Measurements from ENCODE around the gene TMEM179. TPM values are rescaled to one million over a fixed set of nuclear protein-coding genes. Genes with fewer than 3 reads are reported as not detected.
"Not testable (repeated sequence)": the region's sequence is repeated elsewhere in the genome, so short reads cannot be mapped to it uniquely, and the experiment has no call there.

Gene TMEM179
- total RNA-seq, 2 experiments from 2014 or later = 0.17 to 0.21 TPM

- no peak for DNase-seq
- Mint-ChIP-seq H3K27me3 (ENCODE audit: low read depth) (no peaks in the 10 kb centered on the region), H3K4me1 (ENCODE audit: low read depth) (no peaks in the 10 kb centered on the region), H3K27ac (no peak overlapping the region), H3K9me3 (no peaks in the 10 kb centered on the region), H3K4me3 (no peak overlapping the region), H3K36me3 (ENCODE audit: low read depth) (no peaks in the 10 kb centered on the region)
- intact Hi-C loops (cut with micrococcal nuclease) = no loop called here
- CTCF ChIA-PET = no interaction called here
Observed at GRCh38 chr14:104586832-104587620, 17.5 kb downstream of the TMEM179 start.

- no peaks in the 10 kb centered on the region for H3K4me1 Mint-ChIP-seq (ENCODE audit: low read depth)
- CTCF ChIA-PET = no interaction called here
- intact Hi-C loops (cut with micrococcal nuclease) = no loop called here
- no peak overlapping the region for H3K4me3 Mint-ChIP-seq
- DNase-seq = no peak
- no peaks in the 10 kb centered on the region for H3K36me3 Mint-ChIP-seq (ENCODE audit: low read depth)
- no peaks in the 10 kb centered on the region for H3K9me3 Mint-ChIP-seq
- H3K27ac Mint-ChIP-seq = no peak overlapping the region
- H3K27me3 Mint-ChIP-seq (ENCODE audit: low read depth) = no peaks in the 10 kb centered on the region
Observed at GRCh38 chr14:104585966-104586697, 18.4 kb downstream of the TMEM179 start.

GRCh38 chr14:104584557-104584956 lies 20.0 kb downstream of the TMEM179 start:
- no peak overlapping the region for H3K27ac Mint-ChIP-seq
- no peaks in the 10 kb centered on the region for H3K27me3 Mint-ChIP-seq (ENCODE audit: low read depth)
- intact Hi-C loops (cut with micrococcal nuclease) = no loop called here
- no peak overlapping the region for H3K4me3 Mint-ChIP-seq
- no peaks in the 10 kb centered on the region for H3K9me3 Mint-ChIP-seq
- no peak for DNase-seq
- CTCF ChIA-PET = no interaction called here
- no peaks in the 10 kb centered on the region for H3K36me3 Mint-ChIP-seq (ENCODE audit: low read depth)
- H3K4me1 Mint-ChIP-seq (ENCODE audit: low read depth) = no peaks in the 10 kb centered on the region

GRCh38 chr14:104583424-104584306 lies 20.9 kb downstream of the TMEM179 start:
- Mint-ChIP-seq H3K4me1 (ENCODE audit: low read depth) (no peaks in the 10 kb centered on the region), H3K27me3 (ENCODE audit: low read depth) (no peaks in the 10 kb centered on the region), H3K9me3 (no peaks in the 10 kb centered on the region), H3K27ac (no peak overlapping the region), H3K4me3 (no peak overlapping the region), H3K36me3 (ENCODE audit: low read depth) (no peaks in the 10 kb centered on the region)
- intact Hi-C loops (cut with micrococcal nuclease) = no loop called here
- CTCF ChIA-PET = no interaction called here
- no peak for DNase-seq

- no peaks in the 10 kb centered on the region for H3K9me3 Mint-ChIP-seq
- H3K4me3 Mint-ChIP-seq = no peak overlapping the region
- CTCF ChIA-PET = no interaction called here
- no peak for DNase-seq
- H3K36me3 Mint-ChIP-seq (ENCODE audit: low read depth) = no peaks in the 10 kb centered on the region
- H3K4me1 Mint-ChIP-seq (ENCODE audit: low read depth) = no peaks in the 10 kb centered on the region
- no peaks in the 10 kb centered on the region for H3K27me3 Mint-ChIP-seq (ENCODE audit: low read depth)
- no peak overlapping the region for H3K27ac Mint-ChIP-seq
- intact Hi-C loops (cut with micrococcal nuclease) = no loop called here
Observed at GRCh38 chr14:104582662-104583061, 21.9 kb downstream of the TMEM179 start.

GRCh38 chr14:104582005-104582404 lies 22.6 kb downstream of the TMEM179 start:
- Mint-ChIP-seq H3K27ac (no peak overlapping the region), H3K27me3 (ENCODE audit: low read depth) (no peaks in the 10 kb centered on the region), H3K4me1 (ENCODE audit: low read depth) (no peaks in the 10 kb centered on the region), H3K4me3 (no peak overlapping the region), H3K36me3 (ENCODE audit: low read depth) (no peaks in the 10 kb centered on the region), H3K9me3 (no peaks in the 10 kb centered on the region)
- CTCF ChIA-PET = no interaction called here
- DNase-seq = no peak
- intact Hi-C loops (cut with micrococcal nuclease) = no loop called here

- intact Hi-C loops (cut with micrococcal nuclease) = no loop called here
- CTCF ChIA-PET = no interaction called here
- H3K36me3 Mint-ChIP-seq (ENCODE audit: low read depth) = no peaks in the 10 kb centered on the region
- H3K9me3 Mint-ChIP-seq = no peaks in the 10 kb centered on the region
- H3K27ac Mint-ChIP-seq = no peak overlapping the region
- H3K4me1 Mint-ChIP-seq (ENCODE audit: low read depth) = no peaks in the 10 kb centered on the region
- no peak for DNase-seq
- no peak overlapping the region for H3K4me3 Mint-ChIP-seq
- H3K27me3 Mint-ChIP-seq (ENCODE audit: low read depth) = no peaks in the 10 kb centered on the region
Observed at GRCh38 chr14:104581521-104581920, 23.1 kb downstream of the TMEM179 start.

- no peaks in the 10 kb centered on the region for H3K27me3 Mint-ChIP-seq (ENCODE audit: low read depth)
- no peaks in the 10 kb centered on the region for H3K36me3 Mint-ChIP-seq (ENCODE audit: low read depth)
- CTCF ChIA-PET = no interaction called here
- no peaks in the 10 kb centered on the region for H3K9me3 Mint-ChIP-seq
- intact Hi-C loops (cut with micrococcal nuclease) = no loop called here
- no peaks in the 10 kb centered on the region for H3K4me1 Mint-ChIP-seq (ENCODE audit: low read depth)
- H3K4me3 Mint-ChIP-seq = no peak overlapping the region
- H3K27ac Mint-ChIP-seq = no peak overlapping the region
- DNase-seq = no peak
Observed at GRCh38 chr14:104580961-104581360, 23.6 kb downstream of the TMEM179 start.

- H3K9me3 Mint-ChIP-seq; H3K36me3 Mint-ChIP-seq (ENCODE audit: low read depth); CTCF ChIA-PET; H3K27ac Mint-ChIP-seq; DNase-seq; H3K4me3 Mint-ChIP-seq; intact Hi-C loops (cut with micrococcal nuclease); H3K4me1 Mint-ChIP-seq (ENCODE audit: low read depth); H3K27me3 Mint-ChIP-seq (ENCODE audit: low read depth): not testable (repeated sequence)
Observed at GRCh38 chr14:104579939-104580338, 24.6 kb downstream of the TMEM179 start.

- intact Hi-C loops (cut with micrococcal nuclease) = no loop called here
- no peaks in the 10 kb centered on the region for H3K9me3 Mint-ChIP-seq
Observed at GRCh38 chr14:104579507-104579906, 25.1 kb downstream of the TMEM179 start, which contains the start of gene C14orf180. TSS of gene C14orf180 (plus strand) at chr14:104579764. CDS start at chr14:104586431, 6,667 bp downstream.

GRCh38 chr14:104578321-104578720 lies 26.3 kb downstream of the TMEM179 start:
- H3K27ac Mint-ChIP-seq = no peak overlapping the region
- intact Hi-C loops (cut with micrococcal nuclease) = no loop called here
- CTCF ChIA-PET = no interaction called here
- H3K9me3 Mint-ChIP-seq = no peaks in the 10 kb centered on the region
- H3K4me1 Mint-ChIP-seq (ENCODE audit: low read depth) = no peaks in the 10 kb centered on the region
- H3K4me3 Mint-ChIP-seq = no peak overlapping the region
- DNase-seq = no peak
- H3K36me3 Mint-ChIP-seq (ENCODE audit: low read depth) = no peaks in the 10 kb centered on the region
- H3K27me3 Mint-ChIP-seq (ENCODE audit: low read depth) = no peaks in the 10 kb centered on the region

More at GRCh38 chr14:104579507-104579906, 25.1 kb downstream of the TMEM179 start, which contains the start of gene C14orf180:
- DNase-seq = no peak
- Mint-ChIP-seq H3K4me3 (no peak within 1 kb of the TSS), H3K4me1 (ENCODE audit: low read depth) (no peaks in the 10 kb centered on the region), H3K27me3 (ENCODE audit: low read depth) (no peaks in the 10 kb centered on the region), H3K27ac (no peak within 1 kb of the TSS), H3K36me3 (ENCODE audit: low read depth) (no peaks in the 10 kb centered on the region)
- CTCF ChIA-PET = no interaction called here

- Mint-ChIP-seq H3K4me3 (no peak overlapping the region), H3K27ac (no peak overlapping the region), H3K9me3 (no peaks in the 10 kb centered on the region), H3K36me3 (ENCODE audit: low read depth) (no peaks in the 10 kb centered on the region), H3K4me1 (ENCODE audit: low read depth) (no peaks in the 10 kb centered on the region), H3K27me3 (ENCODE audit: low read depth) (no peaks in the 10 kb centered on the region)
- DNase-seq = no peak
- intact Hi-C loops (cut with micrococcal nuclease) = no loop called here
- CTCF ChIA-PET = no interaction called here
Observed at GRCh38 chr14:104577847-104578301, 26.7 kb downstream of the TMEM179 start.

Measured in activated naive CD4-positive, alpha-beta T cell treated with anti-CD3 and anti-CD28 coated beads for 36 hours (primary cell).